Measurements from ENCODE around the gene HIGD1B.

The HIGD1B gene

GRCh38 chr17:44846206-44846605 is 1.5 kb upstream of the HIGD1B start:
- no peaks in the 10 kb centered on the region for H3K79me1 ChIP-seq (replicated peaks; ENCODE audit: low read length, poor library complexity, severe bottlenecking)
- H2BK15ac ChIP-seq (ENCODE audit: low read depth, poor library complexity, severe bottlenecking) = no peak overlapping the region
- H2AFZ ChIP-seq (ENCODE audit: low read depth, low read length) = no peak overlapping the region
- no peak overlapping the region for H2BK12ac ChIP-seq (ENCODE audit: low read length in 2 of 2)
- no peak overlapping the region for H3K4ac ChIP-seq (ENCODE audit: low read depth in 1 of 2, low read length in 2 of 2)
- peaks cover 15 to 22% of the 10 kb centered on the region in 2 experiments for H3K36me3 ChIP-seq (ENCODE audit: control insufficient read depth in 1 of 2, insufficient read depth in 2 of 2, low read depth in 1 of 2, low read length in 2 of 2)
- peaks cover 3% of the 10 kb centered on the region for H3K9me3 ChIP-seq (ENCODE audit: control insufficient read depth, low read length)
- H3K4me1 ChIP-seq (ENCODE audit: control insufficient read depth, insufficient read depth, low read depth, low read length) = no peaks in the 10 kb centered on the region
- no peak overlapping the region for H4K8ac ChIP-seq (ENCODE audit: low read length)
- H3K27me3 ChIP-seq (ENCODE audit: control insufficient read depth in 1 of 2, insufficient read depth in 1 of 2, low read length in 2 of 2) = no peaks in the 10 kb centered on the region
- H3K4me2 ChIP-seq (ENCODE audit: low read length, poor library complexity, severe bottlenecking) = no peak overlapping the region
- no peak overlapping the region for H3K23ac ChIP-seq (ENCODE audit: low read length in 2 of 2)
- no peak overlapping the region for H3K4me3 ChIP-seq (ENCODE audit: insufficient read depth in 1 of 2, low read depth in 1 of 2, low read length in 2 of 2)
- no peak for DNase-seq
- H3K14ac ChIP-seq (ENCODE audit: low read length in 2 of 2) = no peak overlapping the region
- H4K91ac ChIP-seq (ENCODE audit: low read length) = no peak overlapping the region
- H3K27ac ChIP-seq (ENCODE audit: low read length, poor library complexity, severe bottlenecking) = no peak overlapping the region
- H2AK5ac ChIP-seq (ENCODE audit: low read length, severe bottlenecking) = no peak overlapping the region
- H2BK120ac ChIP-seq (ENCODE audit: low read depth, low read length) = no peak overlapping the region
- 92% methylated on average over 8 of the region's 8 CpGs for WGBS
- H2BK5ac ChIP-seq (ENCODE audit: low read depth, low read length, poor library complexity, severe bottlenecking) = no peak overlapping the region
- H3K18ac ChIP-seq (ENCODE audit: low read depth in 1 of 2, low read length in 2 of 2) = no peak overlapping the region
- no peak overlapping the region for H3K9ac ChIP-seq (ENCODE audit: low read length)

DNA sequence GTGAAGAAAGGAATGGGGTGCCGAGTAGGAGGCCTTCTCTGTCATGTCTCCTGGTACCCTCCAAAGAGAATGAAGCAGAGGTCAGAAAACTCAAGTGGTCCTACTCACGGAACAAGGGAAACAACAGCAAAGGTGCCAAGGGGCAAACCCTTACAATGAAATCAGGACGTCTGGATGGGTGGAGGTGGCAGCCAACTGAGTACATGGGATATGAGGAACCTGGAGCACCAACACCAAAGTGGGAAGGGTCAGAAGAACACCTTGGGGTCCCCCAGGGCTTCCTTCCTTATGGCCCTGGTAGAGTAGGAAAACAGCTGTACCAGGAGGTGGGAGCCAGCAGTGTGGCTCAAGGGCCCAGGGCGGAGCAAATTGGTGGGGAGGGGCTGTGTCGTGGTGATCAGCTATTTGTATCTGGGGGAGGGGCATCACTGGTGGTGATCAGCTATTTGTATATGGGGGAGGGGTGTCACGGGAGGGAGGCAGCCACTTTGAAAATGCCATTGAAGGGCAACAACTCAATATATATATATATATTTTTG is 643 bp downstream of the HIGD1B start:
- Histone ChIP-seq H2AK5ac (ENCODE audit: low read length, severe bottlenecking) (no peak overlapping the region), H2BK12ac (ENCODE audit: low read length in 2 of 2) (no peak overlapping the region), H3K79me1 (replicated peaks; ENCODE audit: low read length, poor library complexity, severe bottlenecking) (no peaks in the 10 kb centered on the region), H4K91ac (ENCODE audit: low read length) (no peak overlapping the region), H3K9me3 (ENCODE audit: control insufficient read depth, low read length) (peaks cover 3% of the 10 kb centered on the region), H2BK120ac (ENCODE audit: low read depth, low read length) (no peak overlapping the region), H3K36me3 (ENCODE audit: control insufficient read depth in 1 of 2, insufficient read depth in 2 of 2, low read depth in 1 of 2, low read length in 2 of 2) (peaks cover 34 to 41% of the 10 kb centered on the region in 2 experiments), H2BK5ac (ENCODE audit: low read depth, low read length, poor library complexity, severe bottlenecking) (no peak overlapping the region), H3K27ac (ENCODE audit: low read length, poor library complexity, severe bottlenecking) (no peak overlapping the region), H2BK15ac (ENCODE audit: low read depth, poor library complexity, severe bottlenecking) (no peak overlapping the region), H3K4me1 (ENCODE audit: control insufficient read depth, insufficient read depth, low read depth, low read length) (no peaks in the 10 kb centered on the region), H3K4ac (ENCODE audit: low read depth in 1 of 2, low read length in 2 of 2) (no peak overlapping the region), H3K27me3 (ENCODE audit: control insufficient read depth in 1 of 2, insufficient read depth in 1 of 2, low read length in 2 of 2) (no peaks in the 10 kb centered on the region), H3K9ac (ENCODE audit: low read length) (no peak overlapping the region), H3K14ac (ENCODE audit: low read length in 2 of 2) (no peak overlapping the region), H3K23ac (ENCODE audit: low read length in 2 of 2) (no peak overlapping the region), H3K4me2 (ENCODE audit: low read length, poor library complexity, severe bottlenecking) (no peak overlapping the region), H3K4me3 (ENCODE audit: insufficient read depth in 1 of 2, low read depth in 1 of 2, low read length in 2 of 2) (no peak overlapping the region), H4K8ac (ENCODE audit: low read length) (no peak overlapping the region), H2AFZ (ENCODE audit: low read depth, low read length) (no peak overlapping the region), H3K18ac (ENCODE audit: low read depth in 1 of 2, low read length in 2 of 2) (no peak overlapping the region)
- DNase-seq = no peak
- WGBS = 86% methylated on average over 4 of the region's 6 CpGs

DNA sequence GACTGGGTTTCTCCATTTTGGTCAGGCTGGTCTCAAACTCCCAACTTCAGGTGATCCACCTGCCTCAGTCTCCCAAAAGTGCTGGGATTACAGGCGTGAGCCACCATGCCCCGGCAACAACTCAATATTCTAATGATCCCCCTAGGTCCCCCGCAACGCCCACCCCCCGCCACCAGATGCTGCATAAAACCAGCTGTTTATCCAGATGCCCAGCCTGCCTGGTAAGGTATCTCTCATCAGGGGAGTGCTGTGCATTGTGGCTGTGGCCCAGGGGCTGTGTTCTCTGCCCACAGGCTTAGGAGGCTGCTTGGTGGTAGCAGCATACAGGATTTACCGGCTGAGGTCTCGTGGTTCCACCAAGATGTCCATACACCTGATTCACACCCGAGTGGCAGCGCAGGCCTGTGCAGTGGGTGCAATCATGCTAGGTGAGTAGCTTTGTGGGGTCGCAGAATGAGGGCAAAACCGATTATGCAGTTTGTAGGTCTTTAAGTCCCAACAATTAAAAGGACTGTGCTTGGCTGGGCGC is 1.3 kb downstream of the HIGD1B start:
- Histone ChIP-seq H3K27ac (ENCODE audit: low read length, poor library complexity, severe bottlenecking) (no peak overlapping the region), H2BK5ac (ENCODE audit: low read depth, low read length, poor library complexity, severe bottlenecking) (no peak overlapping the region), H2BK120ac (ENCODE audit: low read depth, low read length) (no peak overlapping the region), H2AFZ (ENCODE audit: low read depth, low read length) (no peak overlapping the region), H3K23ac (ENCODE audit: low read length in 2 of 2) (no peak overlapping the region), H3K27me3 (ENCODE audit: control insufficient read depth in 1 of 2, insufficient read depth in 1 of 2, low read length in 2 of 2) (no peaks in the 10 kb centered on the region), H4K8ac (ENCODE audit: low read length) (peak overlapping the region; percentile 36), H3K9me3 (ENCODE audit: control insufficient read depth, low read length) (peaks cover 3% of the 10 kb centered on the region), H3K18ac (ENCODE audit: low read depth in 1 of 2, low read length in 2 of 2) (no peak overlapping the region), H3K79me1 (replicated peaks; ENCODE audit: low read length, poor library complexity, severe bottlenecking) (no peaks in the 10 kb centered on the region), H2AK5ac (ENCODE audit: low read length, severe bottlenecking) (no peak overlapping the region), H3K4me2 (ENCODE audit: low read length, poor library complexity, severe bottlenecking) (no peak overlapping the region), H3K14ac (ENCODE audit: low read length in 2 of 2) (no peak overlapping the region), H4K91ac (ENCODE audit: low read length) (no peak overlapping the region), H2BK12ac (ENCODE audit: low read length in 2 of 2) (no peak overlapping the region), H3K4me3 (ENCODE audit: insufficient read depth in 1 of 2, low read depth in 1 of 2, low read length in 2 of 2) (no peak overlapping the region), H3K36me3 (ENCODE audit: control insufficient read depth in 1 of 2, insufficient read depth in 2 of 2, low read depth in 1 of 2, low read length in 2 of 2) (peaks cover 41 to 46% of the 10 kb centered on the region in 2 experiments), H3K4me1 (ENCODE audit: control insufficient read depth, insufficient read depth, low read depth, low read length) (no peaks in the 10 kb centered on the region), H3K4ac (ENCODE audit: low read depth in 1 of 2, low read length in 2 of 2) (no peak overlapping the region), H3K9ac (ENCODE audit: low read length) (no peak overlapping the region), H2BK15ac (ENCODE audit: low read depth, poor library complexity, severe bottlenecking) (no peak overlapping the region)
- 98% methylated on average over 12 of the region's 12 CpGs for WGBS
- no peak for DNase-seq

DNA sequence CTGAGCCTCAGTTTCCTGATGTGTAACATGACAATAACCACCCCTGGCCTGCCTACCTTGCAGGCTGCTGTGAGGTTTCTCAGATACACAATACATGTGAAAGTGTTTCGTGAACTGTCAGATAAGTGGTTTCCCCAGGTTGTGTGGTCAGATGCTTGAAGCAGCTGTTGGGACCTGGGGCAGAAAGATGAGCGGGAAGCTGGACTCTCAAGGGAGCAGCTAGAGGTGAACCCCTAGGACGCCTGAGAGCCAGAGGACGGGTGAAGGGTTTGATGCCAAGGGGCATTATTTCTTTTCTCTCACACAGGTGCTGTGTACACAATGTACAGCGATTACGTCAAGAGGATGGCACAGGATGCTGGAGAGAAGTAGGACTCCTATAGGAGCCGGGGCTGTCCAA is 2.3 kb downstream of the HIGD1B start:
- H3K14ac ChIP-seq (ENCODE audit: low read length in 2 of 2) = no peak overlapping the region
- WGBS = 95% methylated on average over 6 of the region's 7 CpGs
- H3K9ac ChIP-seq (ENCODE audit: low read length) = no peak overlapping the region
- no peak for DNase-seq
- no peak overlapping the region for H3K4me2 ChIP-seq (ENCODE audit: low read length, poor library complexity, severe bottlenecking)
- peaks cover 2% of the 10 kb centered on the region for H3K79me1 ChIP-seq (replicated peaks; ENCODE audit: low read length, poor library complexity, severe bottlenecking)
- no peak overlapping the region for H3K27ac ChIP-seq (ENCODE audit: low read length, poor library complexity, severe bottlenecking)
- H2BK15ac ChIP-seq (ENCODE audit: low read depth, poor library complexity, severe bottlenecking) = no peak overlapping the region
- no peak overlapping the region for H2BK12ac ChIP-seq (ENCODE audit: low read length in 2 of 2)
- no peaks in the 10 kb centered on the region for H3K4me1 ChIP-seq (ENCODE audit: control insufficient read depth, insufficient read depth, low read depth, low read length)
- H3K4ac ChIP-seq (ENCODE audit: low read depth in 1 of 2, low read length in 2 of 2) = no peak overlapping the region
- H3K23ac ChIP-seq (ENCODE audit: low read length in 2 of 2) = no peak overlapping the region
- H2AFZ ChIP-seq (ENCODE audit: low read depth, low read length) = no peak overlapping the region
- H3K27me3 ChIP-seq (ENCODE audit: control insufficient read depth in 1 of 2, insufficient read depth in 1 of 2, low read length in 2 of 2) = no peaks in the 10 kb centered on the region
- H3K18ac ChIP-seq (ENCODE audit: low read depth in 1 of 2, low read length in 2 of 2) = no peak overlapping the region
- peaks cover 3% of the 10 kb centered on the region for H3K9me3 ChIP-seq (ENCODE audit: control insufficient read depth, low read length)
- no peak overlapping the region for H4K8ac ChIP-seq (ENCODE audit: low read length)
- no peak overlapping the region for H2BK120ac ChIP-seq (ENCODE audit: low read depth, low read length)
- H2BK5ac ChIP-seq (ENCODE audit: low read depth, low read length, poor library complexity, severe bottlenecking) = no peak overlapping the region
- peaks cover 51 to 56% of the 10 kb centered on the region in 2 experiments for H3K36me3 ChIP-seq (ENCODE audit: control insufficient read depth in 1 of 2, insufficient read depth in 2 of 2, low read depth in 1 of 2, low read length in 2 of 2)
- no peak overlapping the region for H2AK5ac ChIP-seq (ENCODE audit: low read length, severe bottlenecking)
- no peak overlapping the region for H4K91ac ChIP-seq (ENCODE audit: low read length)
- no peak overlapping the region for H3K4me3 ChIP-seq (ENCODE audit: insufficient read depth in 1 of 2, low read depth in 1 of 2, low read length in 2 of 2)

Data from mesenchymal stem cell (in vitro differentiated cells and primary cell).